ENCODE results near the gene ZEB2.
"Not testable (repeated sequence)": the region's sequence is repeated elsewhere in the genome, so short reads cannot be mapped to it uniquely, and the experiment has no call there.

The ZEB2 gene

GRCh38 chr2:144366825-144367429 is 153.0 kb downstream of the ZEB2 start:
- no peak overlapping the region for H3K27ac ChIP-seq (ENCODE audit: low read depth, low read length)
- no peak overlapping the region for H3K4me3 ChIP-seq (ENCODE audit: low read length)
- no peaks in the 10 kb centered on the region for H3K36me3 ChIP-seq (ENCODE audit: control insufficient read depth, low read length)
- TF ChIP-seq CTCF (IDR thresholded peaks at IDR 0.05; ENCODE audit: low read depth, low read length, poor library complexity, severe bottlenecking) (no peak), EZH2phosphoT487 (IDR thresholded peaks at IDR 0.05; ENCODE audit: borderline replicate concordance, low read length) (no peak)
- H3K9me2 ChIP-seq (replicated peaks; ENCODE audit: control insufficient read depth, low read length): no peaks in the 10 kb centered on the region
- H3K4me1 ChIP-seq (ENCODE audit: control insufficient read depth, low read length): peaks cover 13% of the 10 kb centered on the region
- H3F3A ChIP-seq (ENCODE audit: control insufficient read depth, insufficient read depth): no peaks in the 10 kb centered on the region
- no peaks in the 10 kb centered on the region for H3K27me3 ChIP-seq (ENCODE audit: control insufficient read depth, low read length)
- H3K79me2 ChIP-seq (ENCODE audit: control insufficient read depth, low read length): no peaks in the 10 kb centered on the region
- no peaks in the 10 kb centered on the region for H4K20me1 ChIP-seq (ENCODE audit: control insufficient read depth, insufficient read depth, low read depth, low read length)
- no peaks in the 10 kb centered on the region for H3K9me3 ChIP-seq (ENCODE audit: control insufficient read depth, insufficient read depth, low read length)
- H3K4me2 ChIP-seq (ENCODE audit: low read length): no peak overlapping the region

- TF ChIP-seq CTCF (IDR thresholded peaks at IDR 0.05; ENCODE audit: low read depth, low read length, poor library complexity, severe bottlenecking) (no peak), EZH2phosphoT487 (IDR thresholded peaks at IDR 0.05; ENCODE audit: borderline replicate concordance, low read length) (no peak)
- no peaks in the 10 kb centered on the region for H3K27me3 ChIP-seq (ENCODE audit: control insufficient read depth, low read length)
- no peaks in the 10 kb centered on the region for H4K20me1 ChIP-seq (ENCODE audit: control insufficient read depth, insufficient read depth, low read depth, low read length)
- H3K27ac ChIP-seq (ENCODE audit: low read depth, low read length): no peak overlapping the region
- H3K9me2 ChIP-seq (replicated peaks; ENCODE audit: control insufficient read depth, low read length): no peaks in the 10 kb centered on the region
- no peak overlapping the region for H3K4me2 ChIP-seq (ENCODE audit: low read length)
- H3K36me3 ChIP-seq (ENCODE audit: control insufficient read depth, low read length): no peaks in the 10 kb centered on the region
- no peak overlapping the region for H3K4me3 ChIP-seq (ENCODE audit: low read length)
- H3K9me3 ChIP-seq (ENCODE audit: control insufficient read depth, insufficient read depth, low read length): no peaks in the 10 kb centered on the region
- no peaks in the 10 kb centered on the region for H3K4me1 ChIP-seq (ENCODE audit: control insufficient read depth, low read length)
- no peaks in the 10 kb centered on the region for H3F3A ChIP-seq (ENCODE audit: control insufficient read depth, insufficient read depth)
- H3K79me2 ChIP-seq (ENCODE audit: control insufficient read depth, low read length): no peaks in the 10 kb centered on the region
Observed at GRCh38 chr2:144364944-144365738, 154.8 kb downstream of the ZEB2 start.

GRCh38 chr2:144364247-144364646 is 155.7 kb downstream of the ZEB2 start:
- H4K20me1 ChIP-seq (ENCODE audit: control insufficient read depth, insufficient read depth, low read depth, low read length): not testable (repeated sequence)

GRCh38 chr2:144362401-144362800 is 157.5 kb downstream of the ZEB2 start:
- H3K79me2 ChIP-seq (ENCODE audit: control insufficient read depth, low read length): no peaks in the 10 kb centered on the region
- H3K9me2 ChIP-seq (replicated peaks; ENCODE audit: control insufficient read depth, low read length): no peaks in the 10 kb centered on the region
- H3K36me3 ChIP-seq (ENCODE audit: control insufficient read depth, low read length): no peaks in the 10 kb centered on the region
- TF ChIP-seq CTCF (IDR thresholded peaks at IDR 0.05; ENCODE audit: low read depth, low read length, poor library complexity, severe bottlenecking): no peak
- TF ChIP-seq EZH2phosphoT487 (IDR thresholded peaks at IDR 0.05; ENCODE audit: borderline replicate concordance, low read length): no peak
- no peaks in the 10 kb centered on the region for H3K27me3 ChIP-seq (ENCODE audit: control insufficient read depth, low read length)
- H4K20me1 ChIP-seq (ENCODE audit: control insufficient read depth, insufficient read depth, low read depth, low read length): no peaks in the 10 kb centered on the region
- no peaks in the 10 kb centered on the region for H3K9me3 ChIP-seq (ENCODE audit: control insufficient read depth, insufficient read depth, low read length)
- no peak overlapping the region for H3K4me2 ChIP-seq (ENCODE audit: low read length)
- H3K4me3 ChIP-seq (ENCODE audit: low read length): no peak overlapping the region
- peaks cover 12% of the 10 kb centered on the region for H3K4me1 ChIP-seq (ENCODE audit: control insufficient read depth, low read length)
- no peaks in the 10 kb centered on the region for H3F3A ChIP-seq (ENCODE audit: control insufficient read depth, insufficient read depth)
- no peak overlapping the region for H3K27ac ChIP-seq (ENCODE audit: low read depth, low read length)

More at GRCh38 chr2:144364247-144364646, 155.7 kb downstream of the ZEB2 start:
- not testable (repeated sequence) for H3K4me2 ChIP-seq (ENCODE audit: low read length); H3F3A ChIP-seq (ENCODE audit: control insufficient read depth, insufficient read depth); H3K4me3 ChIP-seq (ENCODE audit: low read length); H3K9me3 ChIP-seq (ENCODE audit: control insufficient read depth, insufficient read depth, low read length); H3K9me2 ChIP-seq (replicated peaks; ENCODE audit: control insufficient read depth, low read length); H3K27me3 ChIP-seq (ENCODE audit: control insufficient read depth, low read length); H3K4me1 ChIP-seq (ENCODE audit: control insufficient read depth, low read length); H3K79me2 ChIP-seq (ENCODE audit: control insufficient read depth, low read length); H3K27ac ChIP-seq (ENCODE audit: low read depth, low read length); H3K36me3 ChIP-seq (ENCODE audit: control insufficient read depth, low read length)
